ENCODE measurements around the gene ZNF273.

DNA sequence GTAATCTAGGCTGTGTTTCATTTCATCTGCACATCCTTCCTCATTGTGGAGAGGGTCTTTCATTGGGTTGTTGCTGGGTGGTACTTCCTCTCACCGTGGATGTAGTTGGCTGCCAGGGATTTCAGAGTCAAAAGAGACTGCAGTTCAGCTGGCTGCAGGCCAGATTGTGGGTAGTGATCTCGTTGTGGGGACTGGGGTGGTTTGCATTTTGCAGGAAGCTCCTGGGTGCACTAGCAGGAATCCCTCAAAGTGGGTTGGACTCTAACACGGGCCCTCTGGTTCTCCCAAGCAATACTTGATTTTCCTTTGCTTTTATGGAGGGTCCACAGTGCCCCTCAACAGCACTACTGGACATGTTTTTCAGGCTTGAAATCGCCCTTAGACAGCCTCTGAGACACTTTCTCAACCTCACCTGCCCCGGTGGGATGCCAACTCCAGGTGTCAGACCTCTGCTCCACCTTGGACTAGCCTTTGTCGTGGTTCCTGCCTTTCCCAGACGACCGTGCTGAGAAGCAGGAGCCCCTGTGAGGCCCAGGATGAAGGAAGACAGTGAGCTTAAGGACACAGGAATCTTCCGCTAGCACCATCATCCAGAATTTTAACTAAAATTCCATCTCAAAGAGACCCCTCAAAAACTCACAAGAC is 23.9 kb upstream of the ZNF273 start:
- TF ChIP-seq, protein P1, sequence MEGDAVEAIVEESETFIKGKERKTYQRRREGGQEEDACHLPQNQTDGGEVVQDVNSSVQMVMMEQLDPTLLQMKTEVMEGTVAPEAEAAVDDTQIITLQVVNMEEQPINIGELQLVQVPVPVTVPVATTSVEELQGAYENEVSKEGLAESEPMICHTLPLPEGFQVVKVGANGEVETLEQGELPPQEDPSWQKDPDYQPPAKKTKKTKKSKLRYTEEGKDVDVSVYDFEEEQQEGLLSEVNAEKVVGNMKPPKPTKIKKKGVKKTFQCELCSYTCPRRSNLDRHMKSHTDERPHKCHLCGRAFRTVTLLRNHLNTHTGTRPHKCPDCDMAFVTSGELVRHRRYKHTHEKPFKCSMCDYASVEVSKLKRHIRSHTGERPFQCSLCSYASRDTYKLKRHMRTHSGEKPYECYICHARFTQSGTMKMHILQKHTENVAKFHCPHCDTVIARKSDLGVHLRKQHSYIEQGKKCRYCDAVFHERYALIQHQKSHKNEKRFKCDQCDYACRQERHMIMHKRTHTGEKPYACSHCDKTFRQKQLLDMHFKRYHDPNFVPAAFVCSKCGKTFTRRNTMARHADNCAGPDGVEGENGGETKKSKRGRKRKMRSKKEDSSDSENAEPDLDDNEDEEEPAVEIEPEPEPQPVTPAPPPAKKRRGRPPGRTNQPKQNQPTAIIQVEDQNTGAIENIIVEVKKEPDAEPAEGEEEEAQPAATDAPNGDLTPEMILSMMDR (IDR thresholded peaks at IDR 0.05; ENCODE audit: low read length) = no peak
- TF ChIP-seq EZH2 (IDR thresholded peaks at IDR 0.05; ENCODE audit: borderline replicate concordance, low read length) = no peak
